ENCODE data around the gene OCIAD1. TPM values are rescaled to one million over a fixed set of nuclear protein-coding genes. Genes with fewer than 3 reads are reported as not detected.

Gene OCIAD1
- total RNA-seq, 1 experiment from 2014 or later: 133 TPM

GRCh38 chr4:48804584-48805301, 26.1 kb upstream of the OCIAD1 start:
- Mint-ChIP-seq H3K36me3 (ENCODE audit: insufficient read depth, unreplicated experiment) (no peaks in the 10 kb centered on the region), H3K27me3 (ENCODE audit: insufficient read depth, unreplicated experiment) (no peaks in the 10 kb centered on the region), H3K27ac (ENCODE audit: unreplicated experiment) (no peak overlapping the region), H3K4me3 (ENCODE audit: unreplicated experiment) (no peak overlapping the region), H3K9me3 (ENCODE audit: unreplicated experiment) (no peaks in the 10 kb centered on the region), H3K4me1 (ENCODE audit: low read depth, unreplicated experiment) (no peaks in the 10 kb centered on the region)
- Histone ChIP-seq H3K4me3 (ENCODE audit: low read depth, low read length) (no peak overlapping the region), H3K4me1 (no peaks in the 10 kb centered on the region), H3K36me3 (ENCODE audit: control insufficient read depth, insufficient read depth, low read length) (no peaks in the 10 kb centered on the region), H3K27me3 (replicated peaks; ENCODE audit: control insufficient read depth, insufficient read depth, low read length) (no peaks in the 10 kb centered on the region), H3K9me3 (no peaks in the 10 kb centered on the region)
- CTCF ChIA-PET: no interaction called here
- BruUV-seq (replicated peaks): no TSS peak
- intact Hi-C loops (cut with micrococcal nuclease; ENCODE audit: unreplicated experiment): no loop called here
- TF ChIP-seq CTCF (IDR thresholded peaks at IDR 0.05; ENCODE audit: insufficient read depth in 1 of 2, low read depth in 1 of 2, low read length in 1 of 2, severe bottlenecking in 1 of 2, unreplicated experiment in 1 of 2): no peak
- POLR2A ChIA-PET: no interaction called here
- no peak for DNase-seq

- no peak overlapping the region for H3K4me3 ChIP-seq (ENCODE audit: low read depth, low read length)
- peaks cover 11% of the 10 kb centered on the region for H3K4me1 ChIP-seq
- BruUV-seq (replicated peaks): no TSS peak
- H3K9me3 ChIP-seq: no peaks in the 10 kb centered on the region
- Mint-ChIP-seq H3K27ac (ENCODE audit: unreplicated experiment) (no peak overlapping the region), H3K27me3 (ENCODE audit: insufficient read depth, unreplicated experiment) (no peaks in the 10 kb centered on the region), H3K4me1 (ENCODE audit: low read depth, unreplicated experiment) (peaks cover 10% of the 10 kb centered on the region), H3K9me3 (ENCODE audit: unreplicated experiment) (no peaks in the 10 kb centered on the region), H3K4me3 (ENCODE audit: unreplicated experiment) (no peak overlapping the region), H3K36me3 (ENCODE audit: insufficient read depth, unreplicated experiment) (no peaks in the 10 kb centered on the region)
- CTCF ChIA-PET: no interaction called here
- H3K27me3 ChIP-seq (replicated peaks; ENCODE audit: control insufficient read depth, insufficient read depth, low read length): no peaks in the 10 kb centered on the region
- intact Hi-C loops (cut with micrococcal nuclease; ENCODE audit: unreplicated experiment): no loop called here
- POLR2A ChIA-PET: no interaction called here
- TF ChIP-seq CTCF (IDR thresholded peaks at IDR 0.05; ENCODE audit: insufficient read depth in 1 of 2, low read depth in 1 of 2, low read length in 1 of 2, severe bottlenecking in 1 of 2, unreplicated experiment in 1 of 2): no peak
- DNase-seq: no peak
- no peaks in the 10 kb centered on the region for H3K36me3 ChIP-seq (ENCODE audit: control insufficient read depth, insufficient read depth, low read length)
Observed at GRCh38 chr4:48812866-48813265, 18.0 kb upstream of the OCIAD1 start.

GRCh38 chr4:48813964-48814363, 16.9 kb upstream of the OCIAD1 start:
- Mint-ChIP-seq H3K27me3 (ENCODE audit: insufficient read depth, unreplicated experiment) (no peaks in the 10 kb centered on the region), H3K27ac (ENCODE audit: unreplicated experiment) (no peak overlapping the region), H3K36me3 (ENCODE audit: insufficient read depth, unreplicated experiment) (no peaks in the 10 kb centered on the region), H3K4me1 (ENCODE audit: low read depth, unreplicated experiment) (peaks cover 16% of the 10 kb centered on the region), H3K9me3 (ENCODE audit: unreplicated experiment) (no peaks in the 10 kb centered on the region), H3K4me3 (ENCODE audit: unreplicated experiment) (no peak overlapping the region)
- TF ChIP-seq CTCF (IDR thresholded peaks at IDR 0.05; ENCODE audit: insufficient read depth in 1 of 2, low read depth in 1 of 2, low read length in 1 of 2, severe bottlenecking in 1 of 2, unreplicated experiment in 1 of 2): no peak
- H3K4me1 ChIP-seq: peaks cover 11% of the 10 kb centered on the region
- CTCF ChIA-PET: no interaction called here
- DNase-seq: no peak
- POLR2A ChIA-PET: no interaction called here
- intact Hi-C loops (cut with micrococcal nuclease; ENCODE audit: unreplicated experiment): no loop called here
- no peaks in the 10 kb centered on the region for H3K9me3 ChIP-seq
- no TSS peak for BruUV-seq (replicated peaks)
- H3K4me3 ChIP-seq (ENCODE audit: low read depth, low read length): no peak overlapping the region
- no peaks in the 10 kb centered on the region for H3K36me3 ChIP-seq (ENCODE audit: control insufficient read depth, insufficient read depth, low read length)
- no peaks in the 10 kb centered on the region for H3K27me3 ChIP-seq (replicated peaks; ENCODE audit: control insufficient read depth, insufficient read depth, low read length)
